Stimulated activated CD8-positive, alpha-beta memory T cell treated with anti-CD3 and anti-CD28 coated beads, Interleukin-7, amount 100 ng/mL, for 1 hour (primary cell): Measurements from ENCODE around the gene NKPD1.

Source experiments
- DNase-seq, 2 donors: peaks; one replicate each; pipeline ENCODE4 v3.0.0-alpha.2; 2020; ENCODE audit warnings: low read depth in 2 of 2

The NKPD1 gene

DNA sequence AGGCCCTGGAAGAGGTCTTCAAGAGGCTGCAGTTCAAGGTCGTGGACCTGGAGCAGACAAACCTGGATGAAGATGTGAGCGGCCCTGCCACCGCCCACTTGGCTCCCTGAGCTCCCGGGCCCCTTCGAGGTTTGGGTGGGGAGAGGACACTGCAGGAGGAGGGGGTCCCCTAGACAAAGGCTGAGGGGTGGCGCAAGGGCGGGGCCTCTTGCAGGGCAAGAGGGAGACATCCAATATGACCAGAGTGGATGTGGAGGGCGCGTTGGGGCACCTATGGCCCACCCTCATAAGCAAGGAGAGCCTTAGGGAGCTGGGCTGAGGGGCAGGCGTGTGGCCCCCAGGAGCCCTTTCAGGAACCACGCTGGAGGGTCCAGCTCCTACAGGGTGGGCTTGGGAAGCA, 20.2 kb downstream of the NKPD1 start:
- DNase-seq, result no peak

DNA sequence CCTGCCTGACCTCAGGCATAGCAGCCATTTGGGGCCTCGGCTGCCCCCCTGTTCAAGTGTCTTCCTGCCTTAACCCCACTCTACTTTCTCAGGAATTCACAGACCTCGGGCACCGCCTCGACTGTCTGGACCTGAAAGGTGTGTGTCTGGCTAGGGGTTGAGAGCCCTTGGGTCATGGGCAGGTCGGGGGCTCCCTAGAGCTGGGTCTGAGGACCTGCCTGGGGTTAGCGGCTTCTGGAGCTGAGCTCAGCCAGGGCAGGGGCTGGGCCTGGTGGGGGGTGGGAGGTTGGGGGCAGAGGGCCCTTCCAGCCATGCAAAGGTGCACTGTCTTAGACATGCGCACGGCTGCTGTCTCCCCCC, 20.7 kb downstream of the NKPD1 start:
- no peak for DNase-seq

DNA sequence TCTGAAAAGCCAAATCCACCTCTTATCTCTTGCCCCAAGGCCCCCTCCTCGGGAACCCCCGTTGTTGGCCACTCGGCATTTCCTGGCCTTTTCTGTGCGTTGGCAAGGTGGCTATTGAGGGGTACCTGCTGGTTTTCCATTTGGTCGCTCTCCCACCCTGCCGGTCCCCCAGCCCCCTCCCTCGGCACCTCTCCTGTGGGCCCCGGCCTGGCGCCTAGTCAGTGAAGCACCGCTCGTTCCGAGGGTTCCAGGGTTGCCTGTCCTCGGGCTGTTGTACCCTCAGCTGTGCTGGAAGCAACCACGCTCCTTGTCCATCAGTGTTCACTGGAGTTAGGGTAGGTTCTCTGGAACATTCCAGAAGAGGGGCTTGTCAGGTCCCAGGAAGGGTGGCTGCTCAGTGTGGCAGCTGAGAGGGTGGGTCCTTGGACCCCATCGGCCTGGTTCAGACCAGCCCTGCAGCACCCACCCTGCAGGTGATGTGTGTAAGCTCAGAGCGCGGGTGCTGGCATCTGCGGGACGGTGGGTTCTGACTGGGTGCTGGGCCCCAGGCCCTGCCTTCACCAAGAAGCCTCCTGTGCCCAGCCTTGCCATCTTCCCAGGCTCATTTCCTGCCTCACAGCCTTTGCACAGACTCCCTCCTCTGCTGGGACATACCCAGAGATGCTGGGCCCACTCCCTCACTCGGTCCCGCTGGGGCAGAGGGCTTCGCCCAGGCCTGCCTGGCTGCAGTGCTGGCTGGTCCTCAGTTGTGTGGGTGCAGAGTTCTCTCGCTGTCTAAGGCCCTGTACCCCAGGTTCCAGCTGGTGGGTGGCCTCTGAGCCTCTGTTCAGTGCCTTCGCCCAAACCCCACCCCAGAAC, 21.3 kb downstream of the NKPD1 start:
- no peak for DNase-seq

DNA sequence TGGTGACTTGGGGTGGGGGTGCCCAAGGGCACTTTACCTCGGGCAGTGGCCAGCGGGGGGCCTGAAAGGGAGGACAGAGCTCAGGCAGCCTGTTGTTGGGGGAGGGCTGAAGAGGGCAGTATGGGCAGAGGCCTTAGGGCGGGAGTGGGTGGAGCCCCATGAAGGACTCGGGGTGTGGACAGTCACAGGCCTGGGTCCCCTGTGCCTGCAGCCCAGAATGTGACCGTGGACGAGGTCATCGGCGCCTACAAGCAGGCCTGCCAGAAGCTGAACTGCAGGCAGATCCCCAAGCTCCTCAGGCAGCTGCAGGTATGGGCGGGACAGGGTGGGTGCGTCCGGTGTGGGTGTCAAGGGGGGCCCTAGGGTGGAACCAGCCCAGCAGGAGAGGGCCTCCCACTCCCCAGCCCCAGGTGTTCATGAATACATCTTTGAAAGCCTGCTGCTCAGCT, 22.5 kb downstream of the NKPD1 start:
- DNase-seq, result no peak

DNA sequence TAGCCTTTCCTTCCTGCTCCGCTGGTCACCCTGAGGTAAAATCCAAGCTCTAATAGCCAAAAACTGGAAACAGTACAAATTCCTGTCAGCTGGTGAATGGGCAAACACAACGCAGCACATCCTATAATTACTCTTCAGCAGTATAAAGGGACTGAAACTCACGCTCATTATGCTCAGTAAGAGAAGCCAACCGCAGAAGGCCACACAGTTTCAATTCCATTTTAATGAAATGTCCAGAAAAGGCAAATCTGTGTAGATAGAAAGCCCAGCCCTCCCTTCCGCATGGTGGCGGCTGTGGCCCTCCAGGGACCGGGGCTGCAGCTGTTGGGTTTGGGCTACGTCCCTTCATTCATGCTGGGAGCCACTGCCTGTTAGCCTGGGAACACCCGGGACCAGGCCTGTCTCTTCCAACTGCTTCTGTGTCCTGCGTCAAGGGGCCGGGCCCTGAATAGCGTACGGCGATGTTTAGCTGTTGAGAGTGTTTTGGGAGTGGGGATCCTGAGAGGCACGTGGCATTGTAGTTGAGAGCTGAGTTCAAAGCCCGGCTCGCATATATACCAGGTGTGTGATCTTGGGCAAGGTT, 23.5 kb downstream of the NKPD1 start:
- DNase-seq, result no peak

DNA sequence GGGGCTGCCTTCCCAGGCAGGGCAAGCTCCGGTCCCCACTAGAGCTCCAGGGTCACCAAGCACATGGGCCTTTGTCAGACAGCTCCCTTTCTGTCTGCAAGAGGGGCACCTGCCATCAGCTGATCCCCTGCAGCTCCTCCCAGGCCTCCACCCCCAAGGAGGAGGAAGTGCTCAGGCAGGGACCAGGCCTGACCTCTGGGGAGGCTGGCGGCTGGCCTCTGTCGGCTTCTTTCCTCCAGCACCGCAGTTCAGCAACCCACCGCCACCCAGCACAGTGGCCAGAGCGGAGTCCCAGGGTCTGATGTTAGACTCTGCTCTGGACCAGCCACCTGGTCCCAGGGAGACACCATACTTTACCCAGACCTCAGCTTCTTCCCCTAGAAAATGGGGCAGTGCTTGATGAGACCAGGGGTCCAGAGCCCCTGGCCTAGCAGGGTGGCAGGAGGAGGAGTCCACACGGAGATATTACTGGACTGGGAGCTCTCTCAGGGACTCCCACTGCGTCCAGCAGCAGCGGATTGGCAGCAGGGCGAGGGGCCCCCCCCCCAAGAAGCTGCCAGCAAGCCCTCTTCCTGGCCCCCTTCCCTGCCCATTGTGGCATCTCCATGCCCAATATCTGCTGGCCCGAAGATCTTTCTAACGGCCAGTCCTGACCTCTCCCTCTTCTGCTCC, 24.1 kb downstream of the NKPD1 start:
- no peak for DNase-seq

DNA sequence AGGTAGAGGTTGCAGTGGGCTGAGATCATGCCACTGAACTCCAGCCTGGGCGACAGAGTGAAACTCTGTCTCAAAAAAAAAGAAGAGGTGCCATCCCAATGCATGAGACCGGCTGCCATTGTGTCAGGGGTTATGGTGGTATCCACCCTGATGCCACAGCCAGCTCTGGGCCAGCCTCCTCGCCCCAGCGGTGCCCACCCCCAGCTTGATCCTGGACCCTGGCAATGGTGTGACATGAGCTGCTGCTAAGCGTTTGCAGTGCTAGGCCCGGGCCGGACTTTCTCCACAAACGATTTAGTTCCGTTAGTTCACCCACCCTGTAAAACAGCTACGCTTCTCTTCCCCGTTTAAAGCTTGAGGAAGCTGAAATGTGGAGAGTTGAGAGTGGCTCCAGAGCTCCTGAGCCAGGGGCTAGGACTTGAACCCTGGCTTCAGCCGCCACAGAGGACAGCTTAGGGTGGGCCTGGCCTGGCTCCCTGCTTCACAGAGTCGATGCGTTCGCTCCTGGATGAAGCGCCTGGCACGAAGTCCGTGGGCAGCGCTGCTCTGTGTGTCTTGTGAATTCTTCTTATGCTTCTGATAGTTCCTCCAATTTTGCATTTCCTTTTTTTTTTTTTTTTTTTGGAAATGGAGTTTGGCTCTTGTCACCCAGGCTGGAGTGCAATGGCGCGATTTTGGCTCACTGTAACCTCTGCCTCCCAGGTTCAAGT, 25.5 kb downstream of the NKPD1 start:
- no peak for DNase-seq

DNA sequence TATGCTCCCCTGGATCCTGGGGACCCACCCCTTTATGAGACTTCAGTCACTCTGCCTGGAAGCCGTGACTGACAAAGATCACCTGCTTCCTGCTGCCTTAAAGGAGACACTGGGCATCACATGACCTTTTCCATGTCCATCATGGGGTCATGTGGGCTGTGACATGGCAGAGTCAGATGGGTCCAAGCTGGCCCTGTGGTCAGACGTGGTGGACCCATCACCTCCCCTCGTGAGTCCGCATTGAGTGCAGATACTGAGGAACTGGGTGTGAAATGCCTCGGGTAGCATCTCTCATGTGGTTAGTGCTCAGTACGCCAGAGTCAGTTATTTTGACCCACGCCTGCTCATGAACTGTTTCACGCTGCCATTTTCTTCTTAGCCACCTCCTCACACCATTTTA, 27.1 kb downstream of the NKPD1 start:
- no peak for DNase-seq

DNA sequence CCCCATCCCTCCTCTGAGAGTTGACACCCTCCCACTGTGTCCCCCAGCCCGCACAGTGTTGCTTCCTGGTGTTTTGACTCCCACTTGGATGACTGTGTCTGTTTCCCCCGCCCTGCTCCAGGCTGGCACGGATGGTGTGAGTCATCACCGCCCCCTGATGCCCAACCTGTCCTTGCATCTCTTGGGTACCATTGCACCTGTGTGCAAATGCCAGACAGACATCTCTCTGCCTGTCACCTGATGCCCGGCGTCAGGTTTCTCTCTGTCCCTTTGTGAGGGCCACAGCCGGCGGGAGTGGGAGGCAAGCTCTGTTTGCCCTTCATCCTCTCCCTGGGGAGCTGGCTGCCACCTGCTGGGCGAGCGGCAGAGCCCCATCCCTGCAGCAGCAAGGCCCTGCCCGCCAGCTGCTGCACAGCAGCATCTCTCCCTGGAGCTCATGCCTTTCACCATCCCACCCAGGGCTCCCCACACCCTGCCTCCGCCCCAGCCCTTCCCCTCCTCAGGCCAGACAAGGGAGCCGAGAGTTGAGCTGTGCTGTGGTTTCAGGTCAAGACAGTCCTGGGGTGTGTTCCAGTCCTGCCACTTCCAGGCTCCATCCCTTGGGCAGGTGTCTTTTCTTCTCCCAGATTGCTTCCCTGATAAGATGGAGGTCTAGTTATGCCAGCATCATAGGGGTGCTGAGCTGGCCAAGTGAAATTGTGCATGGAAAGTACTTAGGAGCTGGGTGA, 29.7 kb downstream of the NKPD1 start:
- no peak for DNase-seq

DNA sequence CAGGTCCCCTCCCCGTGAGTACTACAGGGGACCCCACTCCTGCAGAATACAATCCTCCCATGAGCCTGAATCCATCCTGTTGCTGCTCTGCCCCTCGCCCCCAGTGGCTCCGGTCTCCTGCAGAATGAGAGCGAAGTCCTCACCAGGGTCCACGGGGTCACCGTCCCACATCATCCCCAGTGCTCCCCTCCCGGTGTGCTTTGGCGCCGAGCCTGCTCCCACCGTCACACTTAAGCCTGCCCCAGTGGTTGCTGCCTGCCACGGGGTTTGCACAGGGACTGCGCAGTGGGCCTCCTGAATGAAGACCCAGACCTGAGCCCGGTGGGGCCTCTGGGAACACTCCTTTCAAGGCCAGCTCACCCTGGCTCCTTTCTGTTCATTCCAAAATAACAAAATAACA, 30.5 kb downstream of the NKPD1 start:
- no peak for DNase-seq

DNA sequence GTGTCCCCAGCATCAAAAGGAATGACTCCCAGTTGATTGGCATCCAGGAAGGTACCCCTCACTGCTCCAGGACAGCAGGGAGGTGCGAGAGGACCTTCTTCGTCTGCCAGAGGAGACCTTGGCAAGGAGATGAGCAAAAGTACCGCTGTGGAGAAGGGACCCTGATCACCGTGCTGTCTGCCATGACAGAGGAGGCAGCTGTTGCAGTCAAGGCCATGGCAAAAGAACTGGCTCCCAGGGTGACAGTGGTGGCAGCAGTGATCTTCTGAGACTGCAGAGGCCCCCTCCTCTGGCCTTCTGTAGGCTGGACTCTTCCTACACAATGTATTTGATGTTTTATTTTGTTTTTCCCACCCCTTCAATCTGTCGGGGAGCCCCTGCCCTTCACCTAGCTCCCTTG, 32.0 kb downstream of the NKPD1 start:
- no peak for DNase-seq

DNA sequence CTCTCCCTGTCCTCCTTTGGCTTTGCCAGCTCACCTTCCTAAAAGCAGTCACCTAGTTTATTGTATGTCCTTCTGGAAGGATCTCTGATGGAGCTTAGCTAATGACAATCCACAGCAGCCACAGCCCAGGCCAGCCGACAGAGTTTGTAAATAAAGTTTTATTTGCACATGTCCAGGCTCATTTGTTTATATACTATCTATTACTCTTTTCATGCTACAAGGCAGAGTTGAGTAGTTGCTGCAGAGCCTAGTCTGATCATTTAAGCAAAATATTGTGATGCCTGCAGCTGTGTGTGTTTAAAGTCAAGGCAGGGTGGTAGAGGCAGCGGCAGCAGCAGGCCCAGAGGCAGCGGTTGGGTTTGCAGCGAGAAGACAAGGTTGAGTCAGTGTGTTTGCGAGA, 32.6 kb downstream of the NKPD1 start:
- no peak for DNase-seq

DNA sequence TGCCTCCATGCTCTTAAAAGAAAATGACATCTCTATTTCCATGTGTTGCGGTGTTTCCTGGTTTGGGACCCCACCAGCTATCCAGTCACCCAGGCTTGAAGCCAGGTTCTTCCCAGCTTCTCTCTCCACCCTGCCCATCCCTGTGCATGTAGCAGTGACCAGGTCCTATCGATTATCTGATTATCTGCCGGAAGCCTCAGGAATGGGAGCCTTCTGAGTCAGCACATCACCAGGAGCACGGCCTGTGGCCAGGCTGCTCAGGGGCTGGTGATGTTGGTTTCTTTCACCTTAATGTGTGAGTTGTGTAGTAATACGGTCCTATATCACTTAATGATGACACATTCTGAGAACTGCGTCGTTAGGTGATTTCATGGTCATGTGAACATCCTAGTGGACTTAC, 34.1 kb downstream of the NKPD1 start:
- no peak for DNase-seq

DNA sequence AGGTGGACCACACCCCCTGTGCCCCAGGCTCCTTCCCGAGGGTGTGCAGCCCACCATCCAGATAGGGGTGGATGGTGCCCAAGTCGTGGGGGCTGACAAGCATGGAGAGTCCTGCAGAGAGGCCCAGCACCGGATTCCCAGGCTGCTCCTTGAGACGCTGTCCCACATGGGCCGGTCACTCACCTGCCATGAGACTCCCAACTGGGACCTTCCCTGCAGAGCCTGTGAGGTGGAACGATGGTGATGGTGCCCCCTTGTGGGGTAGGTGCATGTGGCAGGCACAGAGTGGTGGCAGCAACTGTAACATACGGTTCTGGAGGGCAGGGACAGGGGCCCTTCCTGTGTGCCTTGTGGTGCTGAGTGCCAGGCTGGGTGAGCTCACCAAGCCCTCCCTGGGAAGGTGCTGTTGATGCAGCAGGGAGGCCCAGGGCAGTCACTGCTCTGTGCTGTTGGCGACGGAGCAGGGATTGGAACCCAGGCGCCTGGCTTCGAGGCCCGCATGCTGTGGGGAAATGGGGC, 34.7 kb downstream of the NKPD1 start:
- peak; percentile 34 to 42 for DNase-seq

DNA sequence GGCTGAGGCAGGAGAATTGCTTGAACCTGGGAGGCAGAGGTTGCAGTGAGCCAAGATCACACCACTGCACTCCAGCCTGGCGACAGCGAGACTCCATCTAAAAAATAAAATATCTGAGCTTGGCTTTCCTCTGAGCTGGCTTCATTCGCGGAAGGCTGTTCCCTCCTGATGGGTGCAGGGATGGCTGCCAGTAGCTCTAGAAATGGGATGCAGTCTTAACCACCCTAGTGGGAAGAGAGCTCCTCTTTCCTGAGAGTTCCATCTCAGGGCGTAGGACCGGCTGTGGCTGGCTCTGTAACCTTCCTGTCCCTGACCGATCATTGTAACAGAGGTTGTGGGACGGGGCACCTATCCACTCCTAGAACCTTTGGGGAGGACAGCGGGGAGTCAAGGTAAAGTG, 35.4 kb downstream of the NKPD1 start:
- no peak for DNase-seq

DNA sequence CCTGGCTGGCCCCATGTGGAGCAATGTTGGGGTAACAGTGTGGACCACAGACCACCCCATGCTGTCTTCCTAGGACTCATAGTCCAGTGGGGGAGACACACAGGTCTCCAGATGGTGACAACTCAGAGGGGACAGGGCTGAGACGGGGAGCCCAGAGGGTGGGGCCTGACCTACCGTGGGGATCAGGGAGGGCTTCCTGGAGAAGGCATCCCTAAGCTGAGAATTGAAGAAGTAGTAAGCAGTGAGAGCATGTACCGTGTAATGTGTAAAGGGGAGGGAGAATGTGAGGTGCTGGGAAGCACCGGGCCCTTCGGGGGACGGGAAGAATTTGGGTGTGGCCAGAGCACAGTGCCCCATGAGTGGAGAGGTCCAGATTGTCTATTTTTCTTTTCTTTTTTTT, 36.8 kb downstream of the NKPD1 start:
- DNase-seq, result no peak

DNA sequence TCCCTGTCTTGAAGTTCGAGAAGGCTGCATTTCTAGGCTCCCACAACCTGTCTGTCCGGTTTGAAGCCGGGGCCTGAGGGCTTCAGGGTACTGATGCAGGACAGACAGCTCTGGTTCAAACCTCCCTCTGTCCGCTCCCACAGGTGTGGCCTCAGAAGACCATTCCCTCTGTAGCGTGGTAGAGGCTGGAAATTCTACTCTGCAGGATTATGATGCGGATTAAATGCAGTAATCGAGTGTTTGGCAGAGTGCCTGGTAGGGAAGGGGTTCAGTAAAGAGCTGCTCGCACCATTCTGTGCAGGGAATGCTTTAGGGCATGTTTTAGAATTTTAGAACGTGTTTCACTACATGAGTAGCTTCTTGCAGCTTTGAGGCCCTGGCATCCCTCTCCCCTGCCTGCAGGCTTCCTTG, 37.3 kb downstream of the NKPD1 start:
- no peak for DNase-seq

DNA sequence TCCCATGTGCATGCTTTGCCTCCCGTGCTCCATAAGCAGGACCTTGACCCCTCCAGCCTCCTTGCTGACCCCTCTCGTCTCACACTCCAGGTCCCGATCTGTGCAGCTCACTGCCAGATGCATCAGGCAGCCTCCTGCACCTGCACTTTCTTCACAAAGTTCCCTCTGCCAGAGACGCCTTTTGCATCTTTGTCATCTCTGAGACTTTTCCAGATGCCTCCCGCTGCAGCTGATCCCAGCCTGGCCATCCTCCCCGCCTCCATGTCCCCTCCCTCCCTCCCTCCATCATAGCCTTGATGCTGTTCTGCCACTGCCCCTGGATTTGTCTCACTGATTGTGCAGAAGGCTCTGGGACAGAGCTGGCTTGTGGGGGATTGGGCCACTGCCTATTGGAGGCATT, 38.0 kb downstream of the NKPD1 start:
- no peak for DNase-seq

DNA sequence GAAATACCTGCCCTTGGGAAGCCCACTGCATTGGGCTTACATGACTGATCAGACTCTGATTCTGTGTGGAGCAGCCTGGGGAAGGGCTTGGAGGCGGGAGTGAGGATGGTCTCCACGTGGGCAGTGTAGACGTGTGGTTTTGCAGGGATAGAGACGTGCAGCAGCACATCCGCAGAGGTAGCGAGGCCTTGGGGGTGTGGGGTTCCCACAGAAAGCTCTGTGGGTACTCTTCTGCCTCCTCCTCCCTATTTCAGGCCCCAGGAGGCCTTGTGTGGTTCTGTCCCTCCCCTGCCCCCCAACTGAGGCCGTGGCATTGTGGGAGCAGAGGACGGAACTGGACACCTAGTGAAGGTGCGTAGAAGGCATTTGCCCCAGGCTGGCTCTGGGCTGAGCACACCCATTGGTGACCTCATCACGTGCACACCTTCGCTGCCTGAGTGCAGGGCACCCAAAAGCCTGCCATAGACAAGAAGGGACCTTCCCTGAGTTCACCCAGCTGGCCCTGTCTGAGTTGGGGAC, 38.9 kb downstream of the NKPD1 start:
- DNase-seq, result no peak

DNA sequence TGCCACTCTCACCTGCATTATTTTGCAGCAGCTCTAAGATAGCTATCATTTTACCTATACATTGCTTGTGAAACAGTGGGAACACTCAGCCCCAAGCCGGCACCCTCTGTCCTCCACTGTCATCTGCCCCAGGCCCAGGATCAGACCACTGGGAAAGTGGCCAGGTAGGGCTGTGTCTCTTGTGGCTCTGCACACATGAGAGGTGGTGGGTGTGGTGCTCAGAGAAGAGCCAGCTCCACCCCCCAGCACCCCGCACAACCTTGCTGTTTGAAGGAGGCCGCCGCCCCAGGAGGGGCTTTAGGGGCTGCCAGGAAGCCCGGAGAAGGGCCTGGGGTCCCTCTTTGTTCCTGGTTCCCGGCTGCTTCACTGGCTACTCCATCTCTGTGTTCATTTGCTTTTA, 41.2 kb downstream of the NKPD1 start:
- no peak for DNase-seq
